Measurements from ENCODE around the gene WDR38. TPM values are rescaled to one million over a fixed set of nuclear protein-coding genes. Genes with fewer than 3 reads are reported as not detected.

WDR38 gene
- total and polyA plus RNA-seq, 9 of the 15 experiments (the other 6 are each of a cell fraction or from before 2014, with no cell fraction given) = not detected

DNA sequence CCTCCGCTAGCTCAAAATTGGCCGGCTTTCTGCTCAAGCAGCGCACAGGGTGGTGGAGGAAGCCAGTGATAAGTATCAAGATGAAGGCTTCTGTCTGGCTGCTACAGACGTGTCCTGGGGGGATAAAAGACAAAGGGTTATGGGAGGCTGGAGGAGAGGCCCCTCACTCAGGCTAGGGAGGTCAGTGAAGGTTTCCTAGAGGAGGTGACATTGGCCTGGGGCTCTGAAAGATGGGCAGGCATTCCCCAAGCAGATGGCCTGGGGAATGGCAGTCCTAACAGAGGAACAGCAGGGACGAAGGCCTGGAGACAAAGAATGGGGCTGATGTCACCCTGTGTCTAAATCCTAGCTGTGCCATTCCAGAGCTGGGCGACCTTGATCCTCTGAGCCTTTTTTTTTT is 44.0 kb upstream of the WDR38 start:
- H3K36me3 ChIP-seq (ENCODE audit: control insufficient read depth, insufficient read depth, low read length) = no peaks in the 10 kb centered on the region
- no peaks in the 10 kb centered on the region for H4K20me1 ChIP-seq (replicated peaks; ENCODE audit: control insufficient read depth, insufficient read depth, low read length)
- in situ Hi-C loops (cut with MboI) (no loop called here), intact Hi-C loops (cut with micrococcal nuclease) (no loop called here)
- no peak overlapping the region for H3K4me3 ChIP-seq
- H3K9ac ChIP-seq (ENCODE audit: insufficient read depth in 1 of 2, low read depth in 2 of 2, low read length in 2 of 2) = no peak overlapping the region
- ATAC-seq = no peak
- no peaks in the 10 kb centered on the region for H3K9me1 ChIP-seq (ENCODE audit: control insufficient read depth, insufficient read depth, low read length)
- no peaks in the 10 kb centered on the region for H3K9me3 ChIP-seq (replicated peaks; ENCODE audit: control insufficient read depth, insufficient read depth, low read depth, low read length)
- FAIRE-seq = no peak
- no TSS peak for BruUV-seq (replicated peaks)
- ChIA-PET CTCF (ENCODE audit: low intra/inter-chr PET ratio) (no interaction called here), POLR2A (interaction anchor here (1.0 to 1.4 kb wide), 2 partner anchors 9 to 12 kb away, joined by 3 read pairs; no protein-coding TSS in a partner anchor)
- H3K79me2 ChIP-seq (ENCODE audit: control insufficient read depth, insufficient read depth, low read length) = no peaks in the 10 kb centered on the region
- H3K27ac ChIP-seq (ENCODE audit: extremely low read depth, low read depth, low read length) = no peak overlapping the region
- H2AFZ ChIP-seq (ENCODE audit: low read depth, low read length) = no peak overlapping the region; the same call in 1 of the 2 replicates
- DNase-seq (ENCODE audit: extremely low read depth in 1 of 4, low spot score in 3 of 4) = no peak
- WGBS (ENCODE audit: insufficient coverage, low coverage, missing lambda C conversion rate) = 68% methylated on average over 6 of the region's 6 CpGs
- peaks cover 2 to 24% of the 10 kb centered on the region in 2 experiments; a peak in 4 of 5 replicates for H3K4me1 ChIP-seq (replicated peaks in 1 of 2; ENCODE audit: control insufficient read depth in 2 of 2, insufficient read depth in 2 of 2, low read length in 2 of 2)
- H3K4me2 ChIP-seq (ENCODE audit: insufficient read depth, low read length) = no peak overlapping the region
- no peaks in the 10 kb centered on the region for H3K27me3 ChIP-seq (ENCODE audit: control insufficient read depth in 2 of 2, insufficient read depth in 2 of 2, low read length in 2 of 2)
- TF ChIP-seq TBP (optimal IDR thresholded peaks at IDR 0.05; ENCODE audit: low read depth, low read length) (no peak), JUND (IDR thresholded peaks at IDR 0.05; ENCODE audit: borderline replicate concordance, low read depth, low read length) (no peak), JUND (tag; IDR thresholded peaks at IDR 0.05; ENCODE audit: borderline replicate concordance, low read depth, low read length) (no peak), SMARCA5 (IDR thresholded peaks at IDR 0.05) (no peak), POLR2B (IDR thresholded peaks at IDR 0.05; ENCODE audit: low read depth, partially characterized antibody) (no peak), ZNF146 (CRISPR knock-in tag; IDR thresholded peaks at IDR 0.05; ENCODE audit: unreplicated experiment) (no peak), IRF2 (CRISPR knock-in tag; IDR thresholded peaks at IDR 0.05) (no peak), TSHZ1 (CRISPR knock-in tag; IDR thresholded peaks at IDR 0.05) (no peak), TEAD1 (CRISPR knock-in tag; IDR thresholded peaks at IDR 0.05) (no peak), PHB2 (IDR thresholded peaks at IDR 0.05; ENCODE audit: low read depth) (no peak), ZNF780A (CRISPR knock-in tag; IDR thresholded peaks at IDR 0.05) (no peak)
- TF ChIP-seq, protein P1, sequence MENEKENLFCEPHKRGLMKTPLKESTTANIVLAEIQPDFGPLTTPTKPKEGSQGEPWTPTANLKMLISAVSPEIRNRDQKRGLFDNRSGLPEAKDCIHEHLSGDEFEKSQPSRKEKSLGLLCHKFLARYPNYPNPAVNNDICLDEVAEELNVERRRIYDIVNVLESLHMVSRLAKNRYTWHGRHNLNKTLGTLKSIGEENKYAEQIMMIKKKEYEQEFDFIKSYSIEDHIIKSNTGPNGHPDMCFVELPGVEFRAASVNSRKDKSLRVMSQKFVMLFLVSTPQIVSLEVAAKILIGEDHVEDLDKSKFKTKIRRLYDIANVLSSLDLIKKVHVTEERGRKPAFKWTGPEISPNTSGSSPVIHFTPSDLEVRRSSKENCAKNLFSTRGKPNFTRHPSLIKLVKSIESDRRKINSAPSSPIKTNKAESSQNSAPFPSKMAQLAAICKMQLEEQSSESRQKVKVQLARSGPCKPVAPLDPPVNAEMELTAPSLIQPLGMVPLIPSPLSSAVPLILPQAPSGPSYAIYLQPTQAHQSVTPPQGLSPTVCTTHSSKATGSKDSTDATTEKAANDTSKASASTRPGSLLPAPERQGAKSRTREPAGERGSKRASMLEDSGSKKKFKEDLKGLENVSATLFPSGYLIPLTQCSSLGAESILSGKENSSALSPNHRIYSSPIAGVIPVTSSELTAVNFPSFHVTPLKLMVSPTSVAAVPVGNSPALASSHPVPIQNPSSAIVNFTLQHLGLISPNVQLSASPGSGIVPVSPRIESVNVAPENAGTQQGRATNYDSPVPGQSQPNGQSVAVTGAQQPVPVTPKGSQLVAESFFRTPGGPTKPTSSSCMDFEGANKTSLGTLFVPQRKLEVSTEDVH (IDR thresholded peaks at IDR 0.05; ENCODE audit: low read depth, partially characterized antibody) = no peak
- TF ChIP-seq, protein P2, sequence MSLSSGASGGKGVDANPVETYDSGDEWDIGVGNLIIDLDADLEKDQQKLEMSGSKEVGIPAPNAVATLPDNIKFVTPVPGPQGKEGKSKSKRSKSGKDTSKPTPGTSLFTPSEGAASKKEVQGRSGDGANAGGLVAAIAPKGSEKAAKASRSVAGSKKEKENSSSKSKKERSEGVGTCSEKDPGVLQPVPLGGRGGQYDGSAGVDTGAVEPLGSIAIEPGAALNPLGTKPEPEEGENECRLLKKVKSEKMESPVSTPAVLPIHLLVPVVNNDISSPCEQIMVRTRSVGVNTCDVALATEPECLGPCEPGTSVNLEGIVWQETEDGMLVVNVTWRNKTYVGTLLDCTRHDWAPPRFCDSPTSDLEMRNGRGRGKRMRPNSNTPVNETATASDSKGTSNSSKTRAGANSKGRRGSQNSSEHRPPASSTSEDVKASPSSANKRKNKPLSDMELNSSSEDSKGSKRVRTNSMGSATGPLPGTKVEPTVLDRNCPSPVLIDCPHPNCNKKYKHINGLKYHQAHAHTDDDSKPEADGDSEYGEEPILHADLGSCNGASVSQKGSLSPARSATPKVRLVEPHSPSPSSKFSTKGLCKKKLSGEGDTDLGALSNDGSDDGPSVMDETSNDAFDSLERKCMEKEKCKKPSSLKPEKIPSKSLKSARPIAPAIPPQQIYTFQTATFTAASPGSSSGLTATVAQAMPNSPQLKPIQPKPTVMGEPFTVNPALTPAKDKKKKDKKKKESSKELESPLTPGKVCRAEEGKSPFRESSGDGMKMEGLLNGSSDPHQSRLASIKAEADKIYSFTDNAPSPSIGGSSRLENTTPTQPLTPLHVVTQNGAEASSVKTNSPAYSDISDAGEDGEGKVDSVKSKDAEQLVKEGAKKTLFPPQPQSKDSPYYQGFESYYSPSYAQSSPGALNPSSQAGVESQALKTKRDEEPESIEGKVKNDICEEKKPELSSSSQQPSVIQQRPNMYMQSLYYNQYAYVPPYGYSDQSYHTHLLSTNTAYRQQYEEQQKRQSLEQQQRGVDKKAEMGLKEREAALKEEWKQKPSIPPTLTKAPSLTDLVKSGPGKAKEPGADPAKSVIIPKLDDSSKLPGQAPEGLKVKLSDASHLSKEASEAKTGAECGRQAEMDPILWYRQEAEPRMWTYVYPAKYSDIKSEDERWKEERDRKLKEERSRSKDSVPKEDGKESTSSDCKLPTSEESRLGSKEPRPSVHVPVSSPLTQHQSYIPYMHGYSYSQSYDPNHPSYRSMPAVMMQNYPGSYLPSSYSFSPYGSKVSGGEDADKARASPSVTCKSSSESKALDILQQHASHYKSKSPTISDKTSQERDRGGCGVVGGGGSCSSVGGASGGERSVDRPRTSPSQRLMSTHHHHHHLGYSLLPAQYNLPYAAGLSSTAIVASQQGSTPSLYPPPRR (CRISPR knock-in tag; IDR thresholded peaks at IDR 0.05; ENCODE audit: borderline replicate concordance) = no peak

All from K562 (cell line).